HG02642 (cell line): Measurements from ENCODE around the gene NDUFB4.
"Not testable (repeated sequence)": the region's sequence is repeated elsewhere in the genome, so short reads cannot be mapped to it uniquely, and the experiment has no call there.

ENCODE experiments used
- ATAC-seq: cut with Tn5 transposase; IDR thresholded peaks from one replicate; pipeline ENCODE4 v1.9.1; 2021; ENCODE audit warnings: mild to moderate bottlenecking; ENCODE audit not compliant: unreplicated experiment, poor library complexity

The NDUFB4 gene

DNA sequence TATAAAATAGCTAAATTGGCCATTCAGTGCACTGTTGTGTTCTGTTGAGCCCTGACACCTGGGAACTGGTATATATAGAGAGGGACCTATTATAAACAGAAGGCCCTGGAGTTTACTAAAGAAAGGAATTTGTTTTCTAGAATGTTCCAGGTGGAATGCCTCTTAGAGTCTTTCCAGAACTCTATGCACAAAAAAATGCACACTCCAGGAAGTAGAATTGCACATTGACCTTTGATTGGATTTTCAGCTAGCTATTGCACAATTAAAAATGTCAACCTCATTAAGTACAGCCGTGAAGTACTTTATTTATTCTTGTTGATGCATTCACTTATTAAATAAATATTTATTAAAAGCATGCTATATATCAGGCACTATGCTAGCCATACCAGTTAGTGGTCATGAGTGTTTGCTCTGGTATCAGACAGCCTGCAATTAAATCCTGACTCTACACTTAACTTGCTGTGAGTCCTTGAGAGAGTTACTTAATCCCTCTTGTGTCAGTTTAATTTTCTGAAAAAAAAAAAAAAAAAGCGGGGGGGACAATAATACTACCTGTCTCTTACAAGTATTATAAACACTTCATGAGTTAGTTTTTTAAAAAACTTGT is 40.8 kb downstream of the NDUFB4 start:
- ATAC-seq, result no peak

DNA sequence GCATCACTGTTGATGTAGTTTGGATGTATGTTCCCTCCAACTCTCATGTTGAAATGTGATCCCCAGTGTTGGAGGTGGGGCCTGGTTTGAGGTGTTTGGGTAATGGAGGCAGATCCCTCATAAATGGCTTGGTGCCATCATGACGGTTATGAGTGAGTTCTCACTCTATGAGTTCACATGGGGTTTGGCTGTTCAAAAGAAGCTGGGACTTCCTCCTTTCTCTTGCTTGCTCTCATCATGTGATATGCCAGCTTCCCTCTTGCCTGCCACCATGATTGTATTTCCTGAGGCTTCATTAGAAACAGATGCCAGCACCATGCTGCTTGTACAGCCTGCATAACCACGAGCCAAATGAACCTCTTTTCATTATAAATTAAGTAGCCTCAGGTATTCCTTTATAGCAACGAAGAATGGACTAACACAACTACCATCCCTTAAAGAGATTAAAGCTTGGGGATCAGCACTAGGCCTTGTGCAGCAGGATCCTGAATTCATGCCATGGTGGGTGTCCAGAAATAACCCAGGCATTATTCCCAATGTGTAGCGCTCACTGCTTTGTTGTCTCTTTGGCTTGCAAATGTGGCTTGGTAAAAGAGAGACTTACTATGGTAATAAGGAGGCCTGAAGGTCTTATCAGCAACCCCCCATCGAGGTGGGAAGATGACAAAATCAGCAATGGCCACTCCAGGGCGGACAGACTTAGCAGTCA is 41.9 kb downstream of the NDUFB4 start:
- ATAC-seq, result no peak

DNA sequence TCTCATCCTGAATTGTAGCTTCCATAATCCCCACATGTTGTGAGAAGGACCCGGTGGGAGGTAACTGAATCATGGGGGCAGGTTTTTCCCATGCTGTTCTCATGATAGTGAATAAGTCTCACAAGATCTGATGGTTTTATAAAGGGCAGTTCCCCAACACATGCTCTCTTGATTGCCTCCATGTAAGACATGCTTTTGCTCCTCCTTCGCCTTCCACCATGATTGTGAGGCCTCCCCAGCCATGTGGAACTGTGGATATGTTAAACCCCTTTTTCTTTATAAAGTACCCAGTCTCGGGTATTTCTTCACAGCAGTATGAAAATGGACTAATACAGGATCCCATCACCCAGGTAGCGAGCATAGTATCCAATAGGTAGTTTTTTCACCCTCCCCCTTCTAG is 42.7 kb downstream of the NDUFB4 start:
- not testable (repeated sequence) for ATAC-seq

DNA sequence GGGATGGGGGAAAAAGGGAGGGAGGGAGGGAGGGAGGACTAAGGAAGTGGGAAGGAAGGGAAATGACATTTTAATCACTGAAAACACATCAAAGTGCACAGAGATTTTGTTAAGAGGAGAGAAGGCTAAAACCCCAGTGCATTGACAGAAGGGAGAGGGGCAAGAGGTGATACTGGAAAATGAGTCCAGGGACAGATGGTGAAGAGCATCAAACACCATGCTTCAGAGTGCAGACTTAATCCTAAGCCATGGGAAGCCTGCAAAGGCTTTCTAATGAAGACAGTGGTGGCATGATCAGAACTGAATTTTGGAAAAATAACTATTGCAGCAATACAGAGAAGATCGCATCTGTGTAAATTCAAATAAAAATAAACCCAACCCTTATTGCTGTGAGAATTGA is 44.1 kb downstream of the NDUFB4 start:
- ATAC-seq, result no peak

DNA sequence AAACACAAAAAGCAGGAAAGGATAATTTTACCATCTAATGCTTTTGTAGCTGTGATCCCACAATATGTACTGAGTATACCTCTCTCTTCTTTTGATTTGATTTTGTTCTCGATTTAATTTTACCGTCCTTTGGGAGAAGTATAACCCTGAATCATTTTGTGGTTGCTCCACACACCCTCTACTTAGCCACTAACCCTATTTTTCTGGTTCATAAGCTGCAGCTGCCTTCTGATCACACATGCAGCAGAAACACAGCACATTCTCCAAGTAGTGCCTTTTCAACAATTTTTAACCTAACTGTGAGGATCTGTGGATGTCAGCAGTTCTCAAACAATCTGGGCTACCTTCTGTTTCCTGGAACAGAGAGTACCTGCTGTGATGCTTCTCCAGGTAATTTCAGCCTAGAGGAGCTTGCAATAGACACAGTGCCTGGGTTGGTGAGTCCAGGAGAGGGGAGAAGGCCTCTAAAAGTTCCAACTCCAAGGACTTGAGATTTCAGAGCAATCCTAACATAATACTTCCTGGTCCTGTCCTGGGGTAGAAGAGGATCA is 45.6 kb downstream of the NDUFB4 start:
- no peak for ATAC-seq

DNA sequence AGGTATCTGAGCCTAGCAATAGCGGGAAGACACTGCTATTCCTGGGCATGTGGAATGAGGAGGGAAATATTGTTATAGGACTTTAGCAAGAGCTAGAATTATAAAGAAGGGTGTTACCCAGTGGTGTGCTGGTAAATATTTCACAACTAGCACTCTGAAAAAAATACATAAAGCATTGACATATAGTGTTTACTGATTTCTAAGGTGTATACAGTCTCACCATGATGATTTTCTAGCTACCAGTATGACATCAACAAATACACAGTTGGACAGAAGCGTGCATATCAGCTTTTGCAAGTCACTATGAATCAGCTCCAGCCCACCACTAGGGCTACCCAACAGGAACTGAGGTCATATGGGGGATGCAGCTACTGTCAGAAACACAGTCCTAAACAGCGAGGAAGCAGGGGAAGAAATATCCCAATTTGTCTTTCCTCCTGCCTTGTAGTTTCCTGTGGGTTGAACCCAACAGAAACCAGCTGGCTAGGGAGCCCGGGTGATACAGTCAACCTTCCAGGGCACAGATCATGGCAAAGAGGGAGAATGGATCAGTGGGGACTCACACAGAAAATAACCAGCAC is 46.3 kb downstream of the NDUFB4 start:
- no peak for ATAC-seq

DNA sequence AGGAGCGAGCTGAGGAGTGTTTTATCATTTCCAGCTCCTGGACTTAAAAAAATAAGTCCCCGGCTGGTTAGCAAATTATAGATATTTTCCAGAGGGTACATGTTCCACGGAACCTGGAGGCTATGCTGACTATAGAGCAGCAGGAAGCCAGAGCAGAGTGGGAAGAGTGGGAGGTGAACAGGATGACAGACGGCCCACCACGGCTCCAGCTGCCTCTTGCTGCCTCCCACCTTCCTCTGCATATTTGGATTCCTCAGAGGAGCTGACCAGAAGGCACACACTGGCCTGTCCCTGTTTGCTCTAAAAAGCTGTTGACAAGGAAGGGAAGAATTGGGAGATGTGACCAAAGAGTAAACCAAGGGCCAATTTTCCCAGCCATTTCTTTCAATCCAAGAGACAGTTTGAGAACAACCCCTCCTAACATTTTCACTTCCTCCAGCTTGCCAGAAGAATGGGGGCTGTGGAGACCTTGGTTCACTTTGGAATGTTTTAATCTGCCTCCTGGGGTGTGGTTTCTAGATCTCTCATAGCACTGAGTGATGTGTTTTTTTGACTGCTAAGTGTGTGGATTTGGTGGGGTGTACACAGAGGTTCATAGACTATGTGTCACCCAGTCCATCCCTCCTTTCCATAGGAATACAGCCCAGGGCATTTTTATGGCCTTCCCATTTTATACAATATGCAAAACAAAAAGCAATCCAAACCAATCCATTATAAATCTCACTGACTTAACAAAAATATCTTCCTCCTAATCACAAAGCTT is 49.1 kb downstream of the NDUFB4 start:
- ATAC-seq, result no peak

DNA sequence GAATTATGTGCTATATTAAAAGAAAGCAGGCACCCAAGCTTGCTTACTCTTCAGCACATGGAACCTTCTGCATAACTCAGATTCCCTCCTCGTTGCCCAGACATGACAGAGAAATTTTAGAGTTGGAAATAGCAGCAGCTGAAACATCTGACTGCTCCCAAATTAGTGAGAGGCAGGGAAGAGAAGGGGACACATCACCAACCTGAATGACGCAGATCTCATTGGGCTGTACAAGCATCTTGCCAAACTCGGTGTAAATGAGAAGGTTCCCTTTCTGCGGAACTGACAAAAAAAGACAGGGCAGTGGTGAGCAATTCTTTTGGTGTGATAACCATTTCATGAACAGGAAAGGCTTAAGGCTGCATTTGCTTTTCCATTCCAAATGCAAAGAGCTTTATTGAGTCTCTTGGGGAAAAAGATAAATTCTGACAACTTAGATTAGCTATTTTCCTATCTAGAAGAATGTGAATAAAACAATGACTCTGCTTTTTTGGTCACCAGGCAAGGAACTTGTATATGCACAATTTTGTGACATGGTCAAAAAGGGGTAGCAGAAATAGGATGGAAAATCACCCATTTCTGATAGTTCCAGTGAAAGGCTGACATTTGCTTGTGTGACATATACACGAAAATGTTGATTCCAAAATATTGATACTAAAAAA is 50.8 kb downstream of the NDUFB4 start:
- ATAC-seq, result no peak

DNA sequence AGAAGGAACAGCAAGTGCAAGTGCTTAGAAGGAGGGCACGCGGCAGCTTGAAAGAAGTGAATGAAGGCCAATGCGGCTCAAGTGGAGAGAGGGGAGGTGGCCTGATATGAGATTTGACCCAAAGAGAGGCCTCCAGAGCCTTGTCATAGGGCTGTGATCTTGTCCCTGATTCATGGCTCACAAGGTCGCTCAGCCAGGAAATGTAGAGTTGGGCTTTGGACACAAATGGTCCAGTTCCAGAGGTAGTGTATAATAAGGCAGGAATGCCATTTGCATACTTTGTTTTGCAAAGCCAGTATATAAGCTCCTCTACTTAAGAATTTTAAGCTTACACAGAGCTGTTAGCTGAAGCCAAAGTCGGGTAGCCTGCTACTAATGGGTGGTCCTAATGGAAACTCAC is 52.2 kb downstream of the NDUFB4 start:
- no peak for ATAC-seq

DNA sequence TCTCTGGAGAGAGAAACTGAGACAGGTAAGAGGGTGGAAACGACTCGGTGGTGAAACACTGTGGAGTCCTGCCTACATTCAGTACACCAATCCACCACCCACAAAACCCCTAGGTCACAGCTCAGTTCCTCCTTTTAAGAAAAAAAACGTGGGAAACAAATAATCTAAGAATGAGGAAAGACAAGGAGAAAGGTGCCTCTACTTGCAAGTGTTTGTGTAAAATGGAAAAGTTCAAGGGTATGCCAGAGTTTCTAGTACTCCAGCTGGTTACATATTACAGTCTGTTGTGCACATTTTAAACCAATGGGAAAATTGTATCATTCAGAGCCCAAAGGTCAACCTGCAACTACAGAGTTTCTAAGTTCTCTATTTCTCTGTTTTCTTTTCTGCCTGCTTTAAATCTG is 53.7 kb downstream of the NDUFB4 start:
- ATAC-seq, result no peak

DNA sequence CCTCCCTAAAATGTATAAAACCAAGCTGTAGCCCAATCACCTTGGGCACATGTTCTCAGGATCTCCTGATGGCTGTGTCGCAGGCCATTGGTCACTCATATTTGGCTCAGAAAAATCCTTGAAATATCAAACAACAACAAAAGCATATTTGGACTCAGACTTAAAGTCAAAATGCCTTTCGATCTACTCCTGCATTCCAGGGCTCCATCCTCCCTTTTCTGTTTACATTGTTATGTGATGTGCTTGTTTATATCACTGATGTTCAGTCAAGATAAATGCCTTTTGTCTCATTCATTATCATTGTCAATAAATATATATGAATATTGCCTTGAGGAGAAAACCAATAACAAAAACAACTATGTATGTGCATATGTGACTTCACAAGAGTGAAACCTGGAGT is 54.2 kb downstream of the NDUFB4 start:
- no peak for ATAC-seq
